TTC549 (cell line): ENCODE measurements around the gene NLRP10.

Experiments used
- FAIRE-seq: peaks from 2 replicates; lab custom pipeline; 2012; peaks lifted over from hg19 to GRCh38; lab: Jason Lieb, UNC

NLRP10 gene

DNA sequence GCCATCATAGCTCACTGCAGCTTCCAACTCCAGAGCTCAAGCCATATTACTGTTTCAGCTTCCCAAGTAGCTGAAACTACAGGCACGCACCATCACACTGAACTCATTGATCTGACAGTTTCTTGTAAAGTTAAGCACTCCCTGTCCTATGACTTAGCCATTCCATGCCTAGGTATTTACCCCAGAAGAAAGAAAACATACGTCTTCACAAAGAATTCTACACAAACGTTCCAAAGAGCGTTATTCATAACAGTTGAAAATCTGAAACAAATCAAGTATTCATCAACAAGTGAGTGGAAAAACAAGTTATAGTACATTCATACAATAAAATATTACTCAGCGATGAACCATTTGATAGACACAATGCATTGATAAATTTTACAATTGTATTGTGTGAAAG lies 7.8 kb upstream of the NLRP10 start:
- FAIRE-seq = no peak

DNA sequence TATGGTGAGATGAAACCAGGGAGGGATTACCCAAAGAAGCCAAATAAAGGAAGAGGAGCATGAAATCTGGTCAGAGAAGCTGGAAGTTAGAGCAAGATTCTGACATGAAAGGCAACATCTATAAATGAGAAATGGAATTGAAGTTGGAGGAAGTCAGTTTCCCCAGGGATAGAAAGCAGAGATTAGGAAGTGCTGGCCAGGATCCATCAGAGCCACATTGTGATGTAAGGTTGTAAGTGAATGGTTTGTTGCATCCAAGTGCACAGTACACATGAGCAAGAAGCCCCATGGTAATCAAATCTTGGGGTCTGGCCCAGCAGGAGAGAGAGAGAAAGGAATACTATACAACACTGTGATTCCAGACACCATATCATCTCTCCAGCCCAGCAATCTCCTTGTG lies 6.6 kb upstream of the NLRP10 start:
- no peak for FAIRE-seq

DNA sequence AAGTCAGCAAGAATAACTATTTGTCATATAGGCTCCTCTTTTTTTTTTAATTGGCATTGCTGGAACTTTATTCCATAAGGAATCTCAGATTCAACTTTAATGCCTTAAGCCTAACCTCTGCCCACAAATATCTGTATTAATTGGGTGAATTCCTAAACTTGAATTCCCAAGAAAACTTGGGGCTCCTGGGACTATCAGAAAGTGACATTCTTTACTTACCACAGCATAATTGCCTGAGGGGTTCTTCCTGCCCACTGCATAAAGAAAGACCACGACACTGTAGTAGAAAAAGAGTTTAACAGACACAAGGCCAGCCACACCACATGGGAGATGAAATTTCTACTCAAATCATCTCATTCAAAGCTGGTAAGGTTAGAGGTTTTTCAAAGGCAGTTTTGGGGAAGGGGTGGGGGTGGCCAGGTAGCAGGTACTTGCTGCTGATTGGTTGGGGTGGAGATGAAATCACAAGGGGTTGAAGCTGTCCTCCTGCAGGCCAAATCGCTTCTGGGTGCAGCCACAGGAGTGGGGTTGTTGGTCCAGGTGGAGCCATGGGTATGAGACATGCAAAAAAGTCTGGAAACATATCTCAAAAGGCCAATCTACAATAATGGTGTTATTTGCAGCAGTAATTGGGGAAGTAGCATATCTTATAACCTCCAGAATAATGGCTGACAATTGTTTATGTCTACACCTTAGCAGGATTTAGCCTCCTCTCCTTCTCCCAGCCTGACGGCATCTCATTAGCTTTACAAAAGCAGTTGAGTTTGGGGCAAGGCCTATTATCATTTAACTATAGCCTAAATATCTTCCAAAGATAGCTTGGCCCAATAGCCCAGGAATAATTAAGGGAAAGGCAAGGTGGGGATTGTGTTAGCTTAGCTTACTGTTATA lies 4.8 kb upstream of the NLRP10 start:
- no peak for FAIRE-seq

DNA sequence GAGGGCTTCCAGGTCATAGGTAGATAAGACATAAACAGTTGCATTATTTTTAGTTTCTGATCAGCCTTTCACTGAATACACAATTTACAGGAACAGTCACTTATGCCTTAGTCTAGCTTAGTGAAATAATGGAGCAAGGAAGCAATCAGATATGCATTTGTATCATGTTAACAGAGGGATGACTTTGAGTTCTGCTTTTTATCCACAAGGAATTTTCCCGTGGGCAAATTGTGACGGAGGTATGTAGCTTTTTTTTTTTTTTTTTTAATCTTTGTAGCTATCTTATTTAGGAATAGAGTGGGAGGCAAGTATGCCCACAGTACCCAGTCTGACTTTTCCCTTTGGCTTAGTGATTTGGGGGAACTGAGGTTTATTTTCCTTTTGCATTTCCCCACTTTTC lies 3.4 kb upstream of the NLRP10 start:
- no peak for FAIRE-seq

DNA sequence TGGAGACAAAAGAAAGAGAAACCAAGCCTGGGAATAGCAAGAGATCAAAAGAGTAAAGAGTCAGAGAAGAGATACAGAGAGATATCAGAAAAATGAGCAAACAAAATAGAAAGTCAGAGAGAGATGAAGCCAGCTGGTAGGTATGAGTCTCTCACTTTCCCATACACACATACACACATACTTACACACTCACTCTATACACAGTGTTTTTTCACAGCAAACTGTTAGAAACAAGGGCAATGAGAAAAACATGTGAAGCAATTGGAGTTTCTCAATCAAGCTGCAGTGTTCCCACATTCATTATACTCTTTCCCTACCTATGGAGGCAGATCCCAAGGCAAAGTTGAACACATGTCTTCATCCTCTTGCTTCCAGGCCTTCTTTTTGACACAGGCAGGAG lies 2.6 kb upstream of the NLRP10 start:
- no peak for FAIRE-seq

DNA sequence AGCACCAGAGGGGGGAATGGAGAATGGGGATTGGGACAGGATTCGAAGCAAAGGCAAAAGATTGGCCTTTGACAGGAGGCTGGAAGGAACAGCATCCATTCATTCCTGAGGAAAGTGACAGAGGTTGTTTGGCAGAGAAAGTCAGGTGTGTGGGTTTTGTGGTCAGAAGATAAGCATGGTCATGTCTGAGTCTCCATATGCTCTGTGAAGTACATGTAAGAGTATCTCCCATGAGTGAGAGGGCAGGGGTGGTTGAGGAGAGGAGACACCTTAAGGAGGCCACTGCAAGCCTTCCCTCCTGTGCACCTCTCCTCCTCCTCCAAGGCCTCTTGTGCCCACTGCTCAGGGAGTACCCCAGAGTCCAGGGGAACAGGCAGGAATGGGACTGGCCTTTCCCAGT lies 1.9 kb upstream of the NLRP10 start:
- no peak for FAIRE-seq

DNA sequence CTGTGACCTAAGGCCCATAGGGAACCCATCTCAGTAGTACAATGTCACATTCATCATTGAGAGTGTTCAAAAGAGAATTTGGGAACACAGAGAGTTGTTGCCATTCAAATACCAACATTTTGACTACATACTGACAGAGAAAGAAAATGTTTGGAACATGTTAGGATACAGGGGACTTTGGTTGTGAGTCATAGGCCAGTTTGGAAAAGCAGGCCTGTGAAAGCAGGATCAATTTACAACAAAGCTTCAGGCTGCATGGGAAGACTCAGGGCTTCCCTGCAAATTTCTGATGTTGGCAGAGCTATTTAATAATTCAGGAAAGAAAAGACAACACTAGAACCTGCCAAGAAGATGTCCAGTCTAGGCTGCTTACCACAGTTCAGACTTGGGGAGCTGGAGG lies 374 bp downstream of the NLRP10 start:
- no peak for FAIRE-seq

DNA sequence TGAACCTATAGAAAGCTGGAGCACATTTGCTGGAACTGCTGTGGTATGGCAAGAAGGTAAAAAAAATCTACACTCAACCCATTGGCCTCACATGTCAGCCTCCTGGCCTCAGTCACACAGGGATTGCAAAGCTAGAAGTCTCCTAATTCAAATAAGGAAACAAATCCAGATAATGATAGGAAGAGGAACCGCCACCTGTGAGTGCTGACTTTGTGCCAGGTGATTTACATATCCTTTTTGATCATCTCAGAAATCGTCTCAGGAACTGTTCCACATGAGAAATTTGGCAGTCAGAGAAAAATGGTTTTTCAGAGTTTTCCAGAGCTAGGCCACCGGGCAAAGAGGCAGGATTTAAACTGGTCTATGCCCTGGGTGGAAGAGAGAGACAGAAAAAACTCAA lies 986 bp downstream of the NLRP10 start:
- FAIRE-seq = no peak

DNA sequence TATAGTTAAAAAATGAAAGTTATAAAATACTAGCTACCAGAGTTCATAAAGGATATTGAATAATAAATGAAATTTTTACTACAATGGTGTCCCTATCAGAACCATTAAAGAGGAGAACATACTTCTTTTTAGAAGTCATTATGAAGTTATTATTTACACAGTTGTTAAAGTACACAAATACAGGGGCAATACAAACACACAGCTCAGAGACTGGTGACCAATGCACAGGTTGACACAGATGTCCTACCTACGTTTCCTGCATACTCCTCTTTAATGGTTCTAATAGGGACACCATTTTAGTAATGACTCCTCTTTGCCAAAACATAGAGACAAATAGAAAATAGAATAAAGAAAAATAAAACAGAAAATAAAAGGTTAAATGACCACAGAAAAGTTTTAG lies 10.1 kb downstream of the NLRP10 start:
- FAIRE-seq = no peak

DNA sequence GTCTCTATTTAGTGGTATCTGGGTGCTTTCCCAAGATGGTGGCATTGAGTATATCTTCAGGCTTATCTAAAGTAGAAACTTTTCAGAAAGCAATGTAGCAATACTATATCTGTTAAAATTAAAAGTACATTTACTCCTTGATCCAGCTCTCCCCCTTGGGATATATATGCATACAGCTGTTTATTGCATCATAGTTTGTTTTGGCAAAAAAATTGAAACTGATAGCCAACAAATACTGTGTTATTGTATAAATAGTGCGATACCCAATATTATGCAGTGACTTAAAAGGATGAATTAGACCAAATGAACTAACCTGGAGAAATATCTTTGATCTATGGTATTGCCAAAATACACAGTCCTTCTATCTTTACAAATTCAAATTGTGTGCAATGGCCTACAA lies 15.3 kb downstream of the NLRP10 start:
- FAIRE-seq = no peak

DNA sequence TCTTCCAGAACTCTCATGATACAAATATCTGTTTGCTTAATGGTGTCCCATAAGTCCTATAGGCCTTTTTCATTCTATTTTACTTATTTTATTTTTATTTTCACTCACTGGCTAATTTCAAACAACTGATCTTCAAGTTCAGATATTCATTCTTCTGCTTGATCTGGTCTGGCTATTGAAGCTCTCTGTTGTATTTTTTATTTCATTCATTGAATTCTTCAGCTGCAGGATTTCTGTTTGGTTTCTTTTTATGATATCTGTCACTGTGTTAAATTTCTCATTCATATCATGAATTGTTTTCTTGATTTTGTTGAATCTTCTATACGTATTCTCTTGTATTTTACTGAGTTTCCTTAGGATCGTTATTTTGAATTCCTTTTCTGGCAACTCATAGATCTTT lies 21.1 kb downstream of the NLRP10 start:
- no peak for FAIRE-seq

DNA sequence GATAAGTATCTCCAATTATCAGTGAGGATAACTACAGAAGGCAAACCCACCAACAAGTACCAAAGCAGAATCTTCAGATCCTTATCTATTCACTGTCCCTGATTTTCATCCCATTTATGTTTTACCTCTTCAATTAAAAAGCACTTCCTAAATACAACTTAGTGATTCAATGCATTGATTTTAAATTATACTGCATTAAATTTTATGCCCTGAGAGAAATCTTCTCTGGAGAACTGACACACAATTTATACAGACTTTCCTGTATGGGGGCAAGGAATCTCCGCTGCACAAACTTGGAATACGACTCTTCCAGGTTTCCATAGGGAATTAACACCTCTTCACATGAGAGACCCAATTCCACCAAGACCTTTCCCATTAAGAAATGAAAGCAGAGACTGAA lies 23.6 kb downstream of the NLRP10 start, which contains the start of gene OR10A3:
TSS of gene OR10A3 (minus strand) at position 101 of the 400 bp plus-strand sequence. CDS start 2,188 bp downstream, outside the sequence.
- FAIRE-seq = no peak

DNA sequence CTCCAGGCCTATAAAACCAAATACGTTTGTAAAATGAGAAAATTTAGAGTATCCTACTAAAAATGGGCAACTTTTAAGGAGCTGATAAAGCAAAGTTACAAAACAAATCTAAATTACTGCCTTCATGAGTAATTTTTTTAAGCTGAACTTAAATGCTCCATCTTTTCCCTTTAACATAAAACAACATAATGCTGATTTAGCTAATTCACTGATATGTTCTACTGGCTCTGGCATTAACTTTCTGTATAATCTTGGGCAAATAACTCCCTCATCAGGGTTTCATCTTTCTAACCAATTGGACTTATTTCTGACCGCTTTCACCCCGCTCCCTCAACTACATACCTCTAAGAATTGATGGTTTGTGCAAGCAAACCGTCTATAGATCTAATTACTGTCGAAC lies 24.1 kb downstream of the NLRP10 start:
- FAIRE-seq = no peak

DNA sequence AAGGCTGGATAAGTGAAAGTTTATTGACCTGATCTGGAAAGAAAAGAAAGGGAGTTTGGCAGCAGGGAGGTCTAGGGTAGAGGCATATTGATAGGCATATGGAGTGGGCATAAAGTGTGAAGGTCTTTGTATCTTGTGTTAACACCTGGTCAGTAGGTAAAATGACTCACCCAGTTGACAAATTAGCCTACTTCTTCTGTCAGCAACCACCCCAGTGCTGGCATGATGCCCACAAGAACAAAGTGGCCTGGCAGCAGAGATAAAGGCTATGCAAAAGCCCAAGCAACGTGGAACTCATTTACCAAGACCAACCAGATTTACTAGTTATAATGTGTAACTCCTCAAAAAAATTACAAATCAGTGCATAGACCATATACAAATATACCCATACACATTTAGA lies 28.6 kb downstream of the NLRP10 start:
- FAIRE-seq = no peak

DNA sequence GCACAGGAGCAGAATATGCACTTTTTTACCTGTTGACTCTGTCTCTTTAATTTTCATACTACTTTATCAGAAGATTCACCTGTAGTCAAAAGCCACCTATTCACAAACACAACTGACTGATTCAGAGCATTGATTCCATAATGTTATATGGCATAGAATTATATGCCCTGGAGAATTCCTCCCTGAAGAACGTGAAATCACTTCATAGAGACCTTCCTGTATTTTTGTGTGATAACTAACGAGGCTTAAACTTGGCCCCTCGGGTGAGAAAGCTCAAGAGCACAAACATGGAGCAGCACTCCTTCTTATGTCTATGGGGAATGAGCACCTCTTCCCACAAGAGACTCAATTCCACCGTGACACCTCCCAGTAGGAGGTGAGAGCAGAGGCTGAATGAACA lies 34.1 kb downstream of the NLRP10 start, which contains the start of gene OR10A6:
TSS of gene OR10A6 (minus strand) at position 101 of the 400 bp plus-strand sequence. CDS start 2,606 bp downstream, outside the sequence.
- FAIRE-seq = no peak

DNA sequence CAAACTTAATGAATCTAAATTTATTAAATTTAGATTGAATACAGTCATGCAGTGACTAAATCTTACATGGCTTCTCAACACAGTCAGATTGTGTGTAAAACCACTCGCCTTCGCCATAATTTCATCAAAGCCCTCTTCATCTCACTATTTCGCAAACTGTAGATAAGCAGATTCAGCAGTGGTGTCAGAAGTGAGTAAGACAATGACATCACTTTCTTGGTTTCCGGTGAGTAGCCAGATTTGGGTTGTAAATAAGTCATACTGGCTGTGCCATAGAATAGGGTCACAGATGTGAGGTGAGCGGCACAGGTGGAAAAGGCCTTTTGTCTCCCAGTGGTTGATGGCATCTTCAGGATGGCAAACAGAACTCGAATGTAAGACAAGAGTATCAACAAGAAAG lies 37.6 kb downstream of the NLRP10 start:
- FAIRE-seq = no peak

DNA sequence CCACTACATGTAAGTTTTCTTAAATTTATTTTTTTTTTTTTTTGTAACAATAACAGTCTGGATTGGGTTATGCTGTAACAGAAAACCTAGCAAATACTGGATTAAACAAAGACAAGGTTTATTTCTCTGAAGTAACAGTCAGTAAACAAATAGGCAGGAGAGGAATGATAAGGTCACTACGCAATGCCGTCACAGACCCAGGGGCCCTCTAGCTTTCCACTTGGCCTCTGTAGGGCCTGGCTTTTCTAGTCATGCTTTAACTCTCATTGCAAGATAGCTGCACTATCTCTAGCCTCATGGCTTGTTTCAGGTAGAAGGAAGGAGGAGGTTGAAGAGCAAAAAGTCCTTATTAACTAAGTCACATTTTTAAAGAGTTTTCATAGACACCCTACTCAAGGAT lies 40.7 kb downstream of the NLRP10 start:
- FAIRE-seq = no peak

DNA sequence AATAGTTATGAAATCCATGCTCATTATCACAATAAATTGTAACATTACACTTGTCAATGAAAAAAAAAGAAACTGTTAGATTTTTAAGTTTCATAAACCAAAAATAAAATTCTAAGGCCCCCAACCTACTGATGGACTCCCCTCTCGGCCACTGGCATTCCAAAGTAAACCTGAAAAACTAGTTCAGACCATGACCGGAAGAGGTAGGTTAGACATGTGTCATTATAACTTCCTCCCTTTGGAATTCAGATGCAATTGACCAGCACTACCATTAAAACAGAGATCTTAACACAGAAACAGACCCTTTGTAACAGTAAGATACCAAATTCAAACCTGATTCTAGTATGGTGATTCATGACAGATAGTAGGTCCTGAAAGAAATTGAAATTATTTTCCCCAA lies 47.1 kb downstream of the NLRP10 start:
- no peak for FAIRE-seq
